Common myeloid progenitor, CD34-positive (primary cell): ENCODE measurements around the gene TMA7.
"Not testable (repeated sequence)": the region's sequence is repeated elsewhere in the genome, so short reads cannot be mapped to it uniquely, and the experiment has no call there.

Source experiments
- CTCF ChIA-PET: fragments of 350-600 bp; sonication (Branson Sonifier 250); formaldehyde crosslinking; loops from one replicate; lab custom pipeline; 2021; ENCODE audit warnings: antibody characterized with exemption; lab: Charles Lee
- POLR2A ChIA-PET: fragments of 350-600 bp; sonication (Branson Sonifier 250); formaldehyde crosslinking; loops from one replicate; lab custom pipeline; 2021; ENCODE audit warnings: antibody characterized with exemption; lab: Charles Lee
- DNase-seq, 3 donors: peaks; one replicate each; pipeline versions ENCODE4 v3.0.0 to v3.0.0-alpha.2; 2013
- H3K27ac ChIP-seq, 2 experiments: 1 replicate in 1 of 2; 2 replicates in 1 of 2; pipeline ENCODE4 v1.7.0; 2013; ENCODE audit warnings: inconsistent platforms in 2 of 2, low read length in 2 of 2, mild to moderate bottlenecking in 2 of 2, low read depth in 1 of 2, moderate library complexity in 1 of 2; ENCODE audit not compliant: severe bottlenecking in 2 of 2, insufficient read depth in 1 of 2, poor library complexity in 1 of 2
- H3K27me3 ChIP-seq, 5 experiments: replicated peaks in 2 of 5; 1 replicate in 3 of 5; 2 replicates in 2 of 5; pipeline versions ENCODE4 v1.6.1 to v1.7.0; 2013; ENCODE audit warnings: low read length in 4 of 5, mild to moderate bottlenecking in 2 of 5, moderate library complexity in 2 of 5, inconsistent platforms in 1 of 5; ENCODE audit not compliant: insufficient read depth in 5 of 5, control insufficient read depth in 4 of 5
- H3K36me3 ChIP-seq, 4 experiments: 1 replicate in 2 of 4; 2 replicates in 2 of 4; pipeline versions ENCODE4 v1.6.1 to v1.7.0; 2013; ENCODE audit warnings: low read length in 3 of 4, control low read depth in 1 of 4, mild to moderate bottlenecking in 1 of 4; ENCODE audit not compliant: control insufficient read depth in 4 of 4, insufficient read depth in 4 of 4
- H3K4me1 ChIP-seq, 4 experiments: 1 replicate in 3 of 4; 2 replicates in 1 of 4; pipeline versions ENCODE4 v1.6.1 to v1.7.1; 2013; ENCODE audit warnings: low read length in 3 of 4, mild to moderate bottlenecking in 3 of 4, control low read depth in 1 of 4, inconsistent platforms in 1 of 4, moderate library complexity in 1 of 4; ENCODE audit not compliant: control insufficient read depth in 4 of 4, insufficient read depth in 4 of 4; ENCODE audit errors: control extremely low read depth in 1 of 4
- H3K4me3 ChIP-seq, 7 experiments: 1 replicate in 4 of 7; 2 replicates in 3 of 7; pipeline versions ENCODE4 v1.5.1 to v1.7.0; 2013; ENCODE audit warnings: mild to moderate bottlenecking in 7 of 7, low read length in 6 of 7, moderate library complexity in 6 of 7, inconsistent platforms in 2 of 7, low read depth in 2 of 7, control low read depth in 1 of 7; ENCODE audit not compliant: insufficient read depth in 4 of 7, control insufficient read depth in 1 of 7; ENCODE audit errors: extremely low read depth in 1 of 7
- H3K9me3 ChIP-seq, 5 experiments: 1 replicate in 4 of 5; 2 replicates in 1 of 5; pipeline versions ENCODE4 v1.6.1 to v1.7.1; 2013; ENCODE audit warnings: low read length in 4 of 5, mild to moderate bottlenecking in 2 of 5, inconsistent platforms in 1 of 5, low read depth in 1 of 5, moderate library complexity in 1 of 5; ENCODE audit not compliant: control insufficient read depth in 4 of 5, insufficient read depth in 2 of 5; ENCODE audit errors: control extremely low read depth in 1 of 5
- WGBS: methylation state at CpG from one replicate; pipeline ENCODE4 v1.1.5; 2013; ENCODE audit not compliant: insufficient coverage; 5-methylcytosine and 5-hydroxymethylcytosine counted together

The TMA7 gene

GRCh38 chr3:48399387-48400172 is 40.5 kb upstream of the TMA7 start:
- POLR2A ChIA-PET: no interaction called here
- DNase-seq: peak; percentile 11 to 46 (median 42)
- Histone ChIP-seq H3K4me1 (peaks cover 0 to 6% (median 4%) of the 10 kb centered on the region in 4 experiments), H3K36me3 (peaks cover 0 to 4% (median 2%) of the 10 kb centered on the region in 4 experiments), H3K4me3 (no peak overlapping the region), H3K9me3 (no peaks in the 10 kb centered on the region), H3K27me3 (no peaks in the 10 kb centered on the region), H3K27ac (no peak overlapping the region)
- CTCF ChIA-PET: interaction anchor here (0.8 to 7.4 kb wide), 14 partner anchors 11 to 288 kb away, joined by 3 to 137 read pairs (median 4); partner anchors contain the start of genes ATRIP, CCDC51 and TMA7
- WGBS: 55% methylated on average over 3 of the region's 4 CpGs

GRCh38 chr3:48400824-48401433 is 39.1 kb upstream of the TMA7 start:
- ChIA-PET POLR2A (interaction anchor here (1.3 kb wide), 1 partner anchor 35 kb away, joined by 8 read pairs; no protein-coding TSS in a partner anchor), CTCF (interaction anchor here (0.5 to 7.4 kb wide), 37 partner anchors 9 to 1091 kb away, joined by 3 to 137 read pairs (median 4); partner anchors contain the start of genes ATRIP, CCDC51 and TMA7)
- 29% methylated on average over 2 of the region's 6 CpGs for WGBS
- no peak overlapping the region for H3K4me3 ChIP-seq
- DNase-seq: peak; percentile 67 to 79 (median 72)
- H3K9me3 ChIP-seq: no peaks in the 10 kb centered on the region
- peaks cover 0 to 5% (median 2%) of the 10 kb centered on the region in 4 experiments for H3K36me3 ChIP-seq
- H3K4me1 ChIP-seq: peaks cover 0 to 6% (median 4%) of the 10 kb centered on the region in 4 experiments
- no peak overlapping the region for H3K27ac ChIP-seq
- H3K27me3 ChIP-seq: no peaks in the 10 kb centered on the region

GRCh38 chr3:48401434-48401901 is 38.6 kb upstream of the TMA7 start:
- H3K9me3 ChIP-seq, H3K27ac ChIP-seq, H3K27me3 ChIP-seq, H3K4me1 ChIP-seq, DNase-seq, H3K36me3 ChIP-seq, H3K4me3 ChIP-seq: not testable (repeated sequence)
- POLR2A ChIA-PET: interaction anchor here (1.3 kb wide), 1 partner anchor 35 kb away, joined by 8 read pairs; no protein-coding TSS in a partner anchor
- 80% methylated on average over 1 of the region's 12 CpGs for WGBS
- CTCF ChIA-PET: interaction anchor here (0.5 to 7.4 kb wide), 30 partner anchors 8 to 1090 kb away, joined by 3 to 137 read pairs (median 4); partner anchors contain the start of genes ATRIP, CCDC51 and TMA7

- POLR2A ChIA-PET: no interaction called here
- WGBS: 95% methylated on average over 6 of the region's 8 CpGs
- peaks cover 0 to 5% (median 4%) of the 10 kb centered on the region in 4 experiments for H3K4me1 ChIP-seq
Observed at GRCh38 chr3:48402281-48402732, 37.8 kb upstream of the TMA7 start.

GRCh38 chr3:48402907-48403306 is 37.1 kb upstream of the TMA7 start:
- H3K27me3 ChIP-seq: no peaks in the 10 kb centered on the region
- WGBS: no CpG with 5 or more reads among the region's 3 CpGs
- DNase-seq: no peak
- H3K27ac ChIP-seq: no peak overlapping the region
- H3K4me1 ChIP-seq: no peaks in the 10 kb centered on the region
- H3K36me3 ChIP-seq: peaks cover 0 to 5% (median 2%) of the 10 kb centered on the region in 4 experiments
- no peak overlapping the region for H3K4me3 ChIP-seq
- CTCF ChIA-PET: interaction anchor here (0.7 to 7.4 kb wide), 5 partner anchors 31 to 146 kb away, joined by 3 to 137 read pairs (median 3); no protein-coding TSS in a partner anchor
- H3K9me3 ChIP-seq: no peaks in the 10 kb centered on the region
- POLR2A ChIA-PET: no interaction called here

More at GRCh38 chr3:48402281-48402732, 37.8 kb upstream of the TMA7 start:
- H3K36me3 ChIP-seq: peaks cover 0 to 5% (median 2%) of the 10 kb centered on the region in 4 experiments
- no peaks in the 10 kb centered on the region for H3K9me3 ChIP-seq
- no peak overlapping the region for H3K27ac ChIP-seq
- DNase-seq: no peak
- no peak overlapping the region for H3K4me3 ChIP-seq
- H3K27me3 ChIP-seq: no peaks in the 10 kb centered on the region
- CTCF ChIA-PET: interaction anchor here (0.7 to 7.4 kb wide), 9 partner anchors 32 to 157 kb away, joined by 3 to 137 read pairs (median 3); no protein-coding TSS in a partner anchor

GRCh38 chr3:48403533-48404439 is 36.3 kb upstream of the TMA7 start:
- WGBS: 97% methylated on average over 14 of the region's 15 CpGs
- Histone ChIP-seq H3K4me1 (no peaks in the 10 kb centered on the region), H3K27me3 (no peaks in the 10 kb centered on the region), H3K36me3 (peaks cover 0 to 5% (median 2%) of the 10 kb centered on the region in 4 experiments), H3K9me3 (no peaks in the 10 kb centered on the region), H3K27ac (no peak overlapping the region), H3K4me3 (no peak overlapping the region)
- no peak for DNase-seq
- POLR2A ChIA-PET: no interaction called here
- CTCF ChIA-PET: interaction anchor here (1.0 to 7.4 kb wide), 5 partner anchors 31 to 145 kb away, joined by 3 to 137 read pairs (median 3); no protein-coding TSS in a partner anchor
